Measurements from ENCODE around the gene CMTR2. TPM values are rescaled to one million over a fixed set of nuclear protein-coding genes. Genes with fewer than 3 reads are reported as not detected.
A peak's percentile ranks its signal among the peaks of the same experiment; 100 is the strongest.

CMTR2 gene
- total RNA-seq, 1 experiment from 2014 or later, result 15.5 TPM

- Mint-ChIP-seq H3K27me3 (ENCODE audit: low read depth) (no peaks in the 10 kb centered on the region), H3K4me1 (no peaks in the 10 kb centered on the region; a peak in 1 of 4 replicates)
Measured at GRCh38 chr16:71264299-71264698, 24.9 kb downstream of the CMTR2 start.

More at GRCh38 chr16:71264299-71264698, 24.9 kb downstream of the CMTR2 start:
- no peak overlapping the region for H3T11ph ChIP-seq (ENCODE audit: low read length)
- H3K56ac ChIP-seq (ENCODE audit: insufficient read length, low read depth, low read length), result no peak overlapping the region
- no peak overlapping the region for H2BK12ac ChIP-seq (ENCODE audit: insufficient read length, low read depth, low read length)
- H3K9ac ChIP-seq (ENCODE audit: extremely low read depth, insufficient read length, low read length), result no peak overlapping the region
- no peak overlapping the region for H2BK15ac ChIP-seq (ENCODE audit: low read depth, low read length)
- no peak overlapping the region for H2AK5ac ChIP-seq (ENCODE audit: insufficient read length, low read length)
- H2BK120ac ChIP-seq (ENCODE audit: low read depth, low read length, poor library complexity, severe bottlenecking), result no peak overlapping the region
- no peaks in the 10 kb centered on the region for H3K79me2 ChIP-seq (ENCODE audit: insufficient read depth, low read length)
- no peak overlapping the region for H3K18ac ChIP-seq (ENCODE audit: insufficient read length, low read depth, low read length)
- peak overlapping the region; percentile 32 for H2BK20ac ChIP-seq (ENCODE audit: low read depth, low read length, poor library complexity, severe bottlenecking)
- Mint-ChIP-seq H3K4me3 (no peak overlapping the region), H3K9me3 (peaks cover 0 to 3% of the 10 kb centered on the region in 2 experiments; a peak in 2 of 5 replicates), H3K27ac (no peak overlapping the region), H3K36me3 (ENCODE audit: insufficient read depth in 1 of 3, low read depth in 3 of 3) (no peaks in the 10 kb centered on the region; a peak in 1 of 7 replicates)
- H3K23me2 ChIP-seq (ENCODE audit: insufficient read length, low read depth, low read length, poor library complexity, severe bottlenecking), result no peaks in the 10 kb centered on the region
- no peak overlapping the region for H2BK5ac ChIP-seq (ENCODE audit: insufficient read length, low read length)
- DNase-seq, result no peak
- TF ChIP-seq CTCF (conservative IDR thresholded peaks at IDR 0.05), result no peak
- no peak overlapping the region for H2AFZ ChIP-seq (ENCODE audit: low read length)
- no peak overlapping the region for H4K8ac ChIP-seq (replicated peaks; ENCODE audit: insufficient read length, low read depth, low read length)
- H3K27ac ChIP-seq (ENCODE audit: insufficient read length, low read depth, low read length), result no peak overlapping the region
- H3K4me2 ChIP-seq (ENCODE audit: insufficient read depth, insufficient read length, low read length), result no peak overlapping the region
- H3K23ac ChIP-seq (ENCODE audit: insufficient read length, low read depth, low read length), result no peak overlapping the region
- no peak overlapping the region for H3K14ac ChIP-seq (ENCODE audit: insufficient read depth, low read length)
- no peaks in the 10 kb centered on the region for H3K9me3 ChIP-seq (ENCODE audit: control insufficient read depth, low read depth, low read length)
- no peak overlapping the region for H3K4ac ChIP-seq (ENCODE audit: low read depth, low read length)
- no peak overlapping the region for H4K91ac ChIP-seq (ENCODE audit: insufficient read length, low read depth, low read length)
- no peaks in the 10 kb centered on the region for H3K79me1 ChIP-seq (ENCODE audit: insufficient read depth, low read depth, low read length, poor library complexity, severe bottlenecking)
- no peaks in the 10 kb centered on the region for H4K20me1 ChIP-seq (ENCODE audit: control insufficient read depth, insufficient read depth, insufficient read length)
- WGBS (ENCODE audit: extremely low coverage, insufficient read length, low lambda C conversion rate), result no CpG with 5 or more reads among the region's 3 CpGs
- H4K5ac ChIP-seq (ENCODE audit: insufficient read length, low read depth, low read length), result no peak overlapping the region
- no peaks in the 10 kb centered on the region for H3K4me1 ChIP-seq (ENCODE audit: insufficient read depth, low read length)
- H3K27me3 ChIP-seq (ENCODE audit: insufficient read depth, low read length), result no peaks in the 10 kb centered on the region

All from H9 (cell line).